GM23338 (cell line): ENCODE data around the gene TOP1.

ENCODE experiments used
- CREB1 ChIP-seq: fragments of 250-450 bp; sonication (Bioruptor Pico); IDR thresholded peaks from 2 replicates; pipeline ENCODE4 v1.5.0; 2020; ENCODE audit warnings: low read depth, mild to moderate bottlenecking, moderate library complexity
- EZH2 ChIP-seq: fragments of 200-600 bp; sonication (generic); IDR thresholded peaks from one replicate; pipeline ENCODE4 v1.8.0; 2017; ENCODE audit warnings: antibody characterized with exemption, mild to moderate bottlenecking, low read depth; ENCODE audit not compliant: unreplicated experiment
- EZH2phosphoT487 ChIP-seq: fragments of 200-600 bp; sonication (generic); IDR thresholded peaks from one replicate; pipeline ENCODE4 v1.8.1; 2018; ENCODE audit warnings: antibody characterized with exemption; ENCODE audit not compliant: unreplicated experiment
- JUNB ChIP-seq: IDR thresholded peaks from one replicate; pipeline ENCODE4 v1.6.1; 2016; ENCODE audit warnings: antibody characterized with exemption; ENCODE audit not compliant: unreplicated experiment
- NANOG ChIP-seq: IDR thresholded peaks from 2 replicates; pipeline ENCODE4 v1.6.1; 2016; ENCODE audit warnings: antibody characterized with exemption, borderline replicate concordance
- POLR2AphosphoS5 ChIP-seq: IDR thresholded peaks from 2 replicates; pipeline ENCODE4 v1.6.1; 2016; ENCODE audit warnings: antibody characterized with exemption, low read depth
- STAT1 ChIP-seq: IDR thresholded peaks from one replicate; pipeline ENCODE4 v1.6.1; 2016; ENCODE audit warnings: antibody characterized with exemption; ENCODE audit not compliant: unreplicated experiment
- ZNF114 ChIP-seq: fragments of 250-450 bp; sonication (Bioruptor Pico); IDR thresholded peaks from 2 replicates; pipeline ENCODE4 v1.5.0; 2020; ENCODE audit warnings: mild to moderate bottlenecking, moderate library complexity
- ZNF331 ChIP-seq: fragments of 250-450 bp; sonication (Bioruptor Pico); IDR thresholded peaks from 2 replicates; pipeline ENCODE4 v1.5.0; 2020; ENCODE audit warnings: low read depth, mild to moderate bottlenecking, moderate library complexity
- TF ChIP-seq, protein P1 (sequence below), 2 experiments: fragments of 200-600 bp in 1 of 2; sonication (generic) in 1 of 2; conservative IDR thresholded peaks; 2 replicates each; pipeline versions ENCODE4 v1.5.1 to v1.6.1; 2016 to 2017; ENCODE audit warnings: antibody characterized with exemption in 2 of 2, low read depth in 2 of 2, mild to moderate bottlenecking in 2 of 2, moderate library complexity in 1 of 2
- TF ChIP-seq, protein P2 (sequence below): IDR thresholded peaks from one replicate; pipeline ENCODE4 v1.6.1; 2018; ENCODE audit warnings: antibody characterized with exemption; ENCODE audit not compliant: unreplicated experiment
- TF ChIP-seq, protein P3 (sequence below): fragments of 250-450 bp; sonication (Bioruptor Pico); IDR thresholded peaks from 2 replicates; pipeline ENCODE4 v1.5.0; 2020; ENCODE audit warnings: mild to moderate bottlenecking, moderate library complexity

- TF ChIP-seq EZH2phosphoT487: no peak
- TF ChIP-seq, protein P1, sequence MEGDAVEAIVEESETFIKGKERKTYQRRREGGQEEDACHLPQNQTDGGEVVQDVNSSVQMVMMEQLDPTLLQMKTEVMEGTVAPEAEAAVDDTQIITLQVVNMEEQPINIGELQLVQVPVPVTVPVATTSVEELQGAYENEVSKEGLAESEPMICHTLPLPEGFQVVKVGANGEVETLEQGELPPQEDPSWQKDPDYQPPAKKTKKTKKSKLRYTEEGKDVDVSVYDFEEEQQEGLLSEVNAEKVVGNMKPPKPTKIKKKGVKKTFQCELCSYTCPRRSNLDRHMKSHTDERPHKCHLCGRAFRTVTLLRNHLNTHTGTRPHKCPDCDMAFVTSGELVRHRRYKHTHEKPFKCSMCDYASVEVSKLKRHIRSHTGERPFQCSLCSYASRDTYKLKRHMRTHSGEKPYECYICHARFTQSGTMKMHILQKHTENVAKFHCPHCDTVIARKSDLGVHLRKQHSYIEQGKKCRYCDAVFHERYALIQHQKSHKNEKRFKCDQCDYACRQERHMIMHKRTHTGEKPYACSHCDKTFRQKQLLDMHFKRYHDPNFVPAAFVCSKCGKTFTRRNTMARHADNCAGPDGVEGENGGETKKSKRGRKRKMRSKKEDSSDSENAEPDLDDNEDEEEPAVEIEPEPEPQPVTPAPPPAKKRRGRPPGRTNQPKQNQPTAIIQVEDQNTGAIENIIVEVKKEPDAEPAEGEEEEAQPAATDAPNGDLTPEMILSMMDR (conservative IDR thresholded peaks at IDR 0.05; ENCODE audit: low read depth in 2 of 2): no peak
- no peak for TF ChIP-seq EZH2
- TF ChIP-seq POLR2AphosphoS5: no peak
- TF ChIP-seq, protein P2, sequence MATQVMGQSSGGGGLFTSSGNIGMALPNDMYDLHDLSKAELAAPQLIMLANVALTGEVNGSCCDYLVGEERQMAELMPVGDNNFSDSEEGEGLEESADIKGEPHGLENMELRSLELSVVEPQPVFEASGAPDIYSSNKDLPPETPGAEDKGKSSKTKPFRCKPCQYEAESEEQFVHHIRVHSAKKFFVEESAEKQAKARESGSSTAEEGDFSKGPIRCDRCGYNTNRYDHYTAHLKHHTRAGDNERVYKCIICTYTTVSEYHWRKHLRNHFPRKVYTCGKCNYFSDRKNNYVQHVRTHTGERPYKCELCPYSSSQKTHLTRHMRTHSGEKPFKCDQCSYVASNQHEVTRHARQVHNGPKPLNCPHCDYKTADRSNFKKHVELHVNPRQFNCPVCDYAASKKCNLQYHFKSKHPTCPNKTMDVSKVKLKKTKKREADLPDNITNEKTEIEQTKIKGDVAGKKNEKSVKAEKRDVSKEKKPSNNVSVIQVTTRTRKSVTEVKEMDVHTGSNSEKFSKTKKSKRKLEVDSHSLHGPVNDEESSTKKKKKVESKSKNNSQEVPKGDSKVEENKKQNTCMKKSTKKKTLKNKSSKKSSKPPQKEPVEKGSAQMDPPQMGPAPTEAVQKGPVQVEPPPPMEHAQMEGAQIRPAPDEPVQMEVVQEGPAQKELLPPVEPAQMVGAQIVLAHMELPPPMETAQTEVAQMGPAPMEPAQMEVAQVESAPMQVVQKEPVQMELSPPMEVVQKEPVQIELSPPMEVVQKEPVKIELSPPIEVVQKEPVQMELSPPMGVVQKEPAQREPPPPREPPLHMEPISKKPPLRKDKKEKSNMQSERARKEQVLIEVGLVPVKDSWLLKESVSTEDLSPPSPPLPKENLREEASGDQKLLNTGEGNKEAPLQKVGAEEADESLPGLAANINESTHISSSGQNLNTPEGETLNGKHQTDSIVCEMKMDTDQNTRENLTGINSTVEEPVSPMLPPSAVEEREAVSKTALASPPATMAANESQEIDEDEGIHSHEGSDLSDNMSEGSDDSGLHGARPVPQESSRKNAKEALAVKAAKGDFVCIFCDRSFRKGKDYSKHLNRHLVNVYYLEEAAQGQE: no peak
- no peak for TF ChIP-seq CREB1 (CRISPR knock-in tag)
- no peak for TF ChIP-seq JUNB
- TF ChIP-seq ZNF114: no peak
- TF ChIP-seq, protein P3, sequence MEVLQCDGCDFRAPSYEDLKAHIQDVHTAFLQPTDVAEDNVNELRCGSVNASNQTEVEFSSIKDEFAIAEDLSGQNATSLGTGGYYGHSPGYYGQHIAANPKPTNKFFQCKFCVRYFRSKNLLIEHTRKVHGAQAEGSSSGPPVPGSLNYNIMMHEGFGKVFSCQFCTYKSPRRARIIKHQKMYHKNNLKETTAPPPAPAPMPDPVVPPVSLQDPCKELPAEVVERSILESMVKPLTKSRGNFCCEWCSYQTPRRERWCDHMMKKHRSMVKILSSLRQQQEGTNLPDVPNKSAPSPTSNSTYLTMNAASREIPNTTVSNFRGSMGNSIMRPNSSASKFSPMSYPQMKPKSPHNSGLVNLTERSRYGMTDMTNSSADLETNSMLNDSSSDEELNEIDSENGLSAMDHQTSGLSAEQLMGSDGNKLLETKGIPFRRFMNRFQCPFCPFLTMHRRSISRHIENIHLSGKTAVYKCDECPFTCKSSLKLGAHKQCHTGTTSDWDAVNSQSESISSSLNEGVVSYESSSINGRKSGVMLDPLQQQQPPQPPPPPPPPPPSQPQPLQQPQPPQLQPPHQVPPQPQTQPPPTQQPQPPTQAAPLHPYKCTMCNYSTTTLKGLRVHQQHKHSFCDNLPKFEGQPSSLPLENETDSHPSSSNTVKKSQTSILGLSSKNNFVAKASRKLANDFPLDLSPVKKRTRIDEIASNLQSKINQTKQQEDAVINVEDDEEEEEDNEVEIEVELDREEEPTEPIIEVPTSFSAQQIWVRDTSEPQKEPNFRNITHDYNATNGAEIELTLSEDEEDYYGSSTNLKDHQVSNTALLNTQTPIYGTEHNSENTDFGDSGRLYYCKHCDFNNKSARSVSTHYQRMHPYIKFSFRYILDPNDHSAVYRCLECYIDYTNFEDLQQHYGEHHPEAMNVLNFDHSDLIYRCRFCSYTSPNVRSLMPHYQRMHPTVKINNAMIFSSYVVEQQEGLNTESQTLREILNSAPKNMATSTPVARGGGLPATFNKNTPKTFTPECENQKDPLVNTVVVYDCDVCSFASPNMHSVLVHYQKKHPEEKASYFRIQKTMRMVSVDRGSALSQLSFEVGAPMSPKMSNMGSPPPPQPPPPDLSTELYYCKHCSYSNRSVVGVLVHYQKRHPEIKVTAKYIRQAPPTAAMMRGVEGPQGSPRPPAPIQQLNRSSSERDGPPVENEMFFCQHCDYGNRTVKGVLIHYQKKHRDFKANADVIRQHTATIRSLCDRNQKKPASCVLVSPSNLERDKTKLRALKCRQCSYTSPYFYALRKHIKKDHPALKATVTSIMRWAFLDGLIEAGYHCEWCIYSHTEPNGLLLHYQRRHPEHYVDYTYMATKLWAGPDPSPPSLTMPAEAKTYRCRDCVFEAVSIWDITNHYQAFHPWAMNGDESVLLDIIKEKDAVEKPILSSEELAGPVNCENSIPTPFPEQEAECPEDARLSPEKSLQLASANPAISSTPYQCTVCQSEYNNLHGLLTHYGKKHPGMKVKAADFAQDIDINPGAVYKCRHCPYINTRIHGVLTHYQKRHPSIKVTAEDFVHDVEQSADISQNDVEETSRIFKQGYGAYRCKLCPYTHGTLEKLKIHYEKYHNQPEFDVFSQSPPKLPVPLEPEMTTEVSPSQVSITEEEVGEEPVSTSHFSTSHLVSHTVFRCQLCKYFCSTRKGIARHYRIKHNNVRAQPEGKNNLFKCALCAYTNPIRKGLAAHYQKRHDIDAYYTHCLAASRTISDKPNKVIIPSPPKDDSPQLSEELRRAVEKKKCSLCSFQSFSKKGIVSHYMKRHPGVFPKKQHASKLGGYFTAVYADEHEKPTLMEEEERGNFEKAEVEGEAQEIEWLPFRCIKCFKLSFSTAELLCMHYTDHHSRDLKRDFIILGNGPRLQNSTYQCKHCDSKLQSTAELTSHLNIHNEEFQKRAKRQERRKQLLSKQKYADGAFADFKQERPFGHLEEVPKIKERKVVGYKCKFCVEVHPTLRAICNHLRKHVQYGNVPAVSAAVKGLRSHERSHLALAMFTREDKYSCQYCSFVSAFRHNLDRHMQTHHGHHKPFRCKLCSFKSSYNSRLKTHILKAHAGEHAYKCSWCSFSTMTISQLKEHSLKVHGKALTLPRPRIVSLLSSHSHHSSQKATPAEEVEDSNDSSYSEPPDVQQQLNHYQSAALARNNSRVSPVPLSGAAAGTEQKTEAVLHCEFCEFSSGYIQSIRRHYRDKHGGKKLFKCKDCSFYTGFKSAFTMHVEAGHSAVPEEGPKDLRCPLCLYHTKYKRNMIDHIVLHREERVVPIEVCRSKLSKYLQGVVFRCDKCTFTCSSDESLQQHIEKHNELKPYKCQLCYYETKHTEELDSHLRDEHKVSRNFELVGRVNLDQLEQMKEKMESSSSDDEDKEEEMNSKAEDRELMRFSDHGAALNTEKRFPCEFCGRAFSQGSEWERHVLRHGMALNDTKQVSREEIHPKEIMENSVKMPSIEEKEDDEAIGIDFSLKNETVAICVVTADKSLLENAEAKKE (CRISPR knock-in tag): no peak
- TF ChIP-seq NANOG: no peak
- TF ChIP-seq ZNF331: no peak
- no peak for TF ChIP-seq STAT1
These were observed 18.8 kb downstream of the TOP1 start for GRCh38 chr20:41047279-41047974.
